Measurements from ENCODE around the gene PIEZO2.

The PIEZO2 gene

DNA sequence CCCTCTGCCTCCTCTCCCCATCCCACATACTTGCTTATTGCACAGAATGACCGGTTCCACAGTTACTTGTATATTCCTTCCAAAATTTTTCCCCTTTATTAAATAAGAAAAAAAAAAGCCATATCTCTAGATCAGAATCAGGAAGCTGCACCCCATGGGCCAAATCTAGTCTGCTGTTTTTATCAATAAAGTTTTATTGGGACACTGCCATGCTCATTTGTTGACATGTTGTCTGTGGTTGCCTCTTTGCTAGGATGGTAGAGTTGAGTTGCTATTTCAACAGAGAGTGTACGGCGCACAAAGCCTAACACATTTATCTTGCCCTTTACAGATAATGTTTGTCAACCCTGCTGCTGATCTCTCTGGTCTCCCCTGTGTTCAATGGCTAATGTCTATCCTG, 15.8 kb upstream of the PIEZO2 start:
- FAIRE-seq (no peak), DNase-seq (ENCODE audit: insufficient read length) (no peak)
- no peak for TF ChIP-seq POLR2A (IDR thresholded peaks at IDR 0.05; ENCODE audit: low read depth, low read length)

DNA sequence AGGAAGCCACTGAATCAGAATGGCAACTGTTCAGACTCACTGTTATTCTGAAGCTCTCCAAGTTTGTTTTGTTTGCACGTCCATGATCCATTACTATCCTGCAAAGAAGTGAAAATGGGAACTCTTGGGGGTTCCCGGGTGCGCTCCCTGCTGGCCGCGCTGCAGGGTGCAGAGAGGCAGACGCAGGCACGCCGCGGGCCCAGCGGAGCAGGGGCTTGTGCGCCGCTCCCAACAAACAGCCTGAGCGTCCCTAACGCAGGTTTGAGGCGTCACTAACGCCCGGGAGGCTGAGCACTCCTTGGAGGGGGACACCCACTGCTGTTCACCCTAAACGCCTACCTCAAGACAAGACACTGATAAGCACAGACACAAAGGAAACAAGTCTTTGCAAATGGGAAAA, 14.3 kb upstream of the PIEZO2 start:
- peak; percentile 33 for FAIRE-seq
- no peak for DNase-seq (ENCODE audit: insufficient read length)
- TF ChIP-seq TAF1 (IDR thresholded peaks at IDR 0.05; ENCODE audit: borderline replicate concordance, low read depth, low read length) (no peak), POLR2A (IDR thresholded peaks at IDR 0.05; ENCODE audit: low read depth, low read length) (no peak), POLR2AphosphoS5 (IDR thresholded peaks at IDR 0.05; ENCODE audit: low read depth, low read length) (no peak)

- FAIRE-seq (no peak), DNase-seq (ENCODE audit: insufficient read length) (no peak)
- no peak for TF ChIP-seq TAF1 (IDR thresholded peaks at IDR 0.05; ENCODE audit: borderline replicate concordance, low read depth, low read length)
- no peak for TF ChIP-seq POLR2AphosphoS5 (IDR thresholded peaks at IDR 0.05; ENCODE audit: low read depth, low read length)
- TF ChIP-seq POLR2A (IDR thresholded peaks at IDR 0.05; ENCODE audit: low read depth, low read length): no peak
These were observed 13.5 kb upstream of the PIEZO2 start for GRCh38 chr18:11162889-11163288.

GRCh38 chr18:11162462-11162861, 13.1 kb upstream of the PIEZO2 start:
- no peak for FAIRE-seq
- no peak for DNase-seq (ENCODE audit: insufficient read length)
- no peak for TF ChIP-seq TAF1 (IDR thresholded peaks at IDR 0.05; ENCODE audit: borderline replicate concordance, low read depth, low read length)
- TF ChIP-seq POLR2AphosphoS5 (IDR thresholded peaks at IDR 0.05; ENCODE audit: low read depth, low read length): no peak
- TF ChIP-seq POLR2A (IDR thresholded peaks at IDR 0.05; ENCODE audit: low read depth, low read length): no peak

DNA sequence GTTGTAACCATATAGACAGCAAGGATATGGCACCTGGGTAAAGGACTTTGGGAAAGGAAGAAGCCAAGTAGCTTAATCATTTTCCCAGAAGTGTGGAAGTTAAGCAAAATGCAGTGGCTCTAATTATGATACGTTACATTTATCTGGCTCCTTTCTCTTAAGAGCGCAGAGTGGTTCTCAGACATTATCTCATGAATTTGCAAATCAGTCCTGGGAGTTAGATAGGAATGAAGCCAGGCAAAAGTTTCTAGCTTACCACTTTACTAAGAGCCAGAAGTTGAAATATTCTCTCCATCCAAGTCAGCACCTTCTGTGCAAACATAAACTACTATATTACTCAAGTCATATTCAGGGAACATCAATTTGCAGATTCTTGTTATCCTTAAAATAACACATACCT, 10.9 kb upstream of the PIEZO2 start:
- FAIRE-seq (no peak), DNase-seq (ENCODE audit: insufficient read length) (no peak)
- TF ChIP-seq TAF1 (IDR thresholded peaks at IDR 0.05; ENCODE audit: borderline replicate concordance, low read depth, low read length): no peak
- TF ChIP-seq POLR2AphosphoS5 (IDR thresholded peaks at IDR 0.05; ENCODE audit: low read depth, low read length): no peak
- no peak for TF ChIP-seq POLR2A (IDR thresholded peaks at IDR 0.05; ENCODE audit: low read depth, low read length)

DNA sequence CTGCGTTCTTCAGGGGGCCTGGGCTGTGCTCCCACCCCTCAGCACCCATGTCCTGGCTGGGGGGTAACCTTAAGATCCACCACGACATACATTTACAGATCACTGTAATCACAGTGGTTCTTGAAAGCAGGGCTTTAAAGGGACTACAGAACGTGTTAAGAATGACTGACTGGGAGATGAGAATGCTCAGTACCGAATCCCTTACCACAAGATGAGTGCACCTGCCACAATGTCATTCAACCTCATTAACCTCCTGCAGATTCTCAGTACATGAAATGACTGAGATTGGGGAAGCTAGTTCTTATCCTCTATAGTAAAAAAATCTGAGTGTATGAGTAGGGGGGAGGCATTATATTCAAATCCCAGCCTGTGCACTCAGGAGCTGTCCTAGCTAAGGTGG, 10.5 kb upstream of the PIEZO2 start:
- TF ChIP-seq POLR2AphosphoS5 (IDR thresholded peaks at IDR 0.05; ENCODE audit: low read depth, low read length) (no peak), TAF1 (IDR thresholded peaks at IDR 0.05; ENCODE audit: borderline replicate concordance, low read depth, low read length) (no peak), POLR2A (IDR thresholded peaks at IDR 0.05; ENCODE audit: low read depth, low read length) (no peak)
- FAIRE-seq: no peak
- DNase-seq (ENCODE audit: insufficient read length): no peak

DNA sequence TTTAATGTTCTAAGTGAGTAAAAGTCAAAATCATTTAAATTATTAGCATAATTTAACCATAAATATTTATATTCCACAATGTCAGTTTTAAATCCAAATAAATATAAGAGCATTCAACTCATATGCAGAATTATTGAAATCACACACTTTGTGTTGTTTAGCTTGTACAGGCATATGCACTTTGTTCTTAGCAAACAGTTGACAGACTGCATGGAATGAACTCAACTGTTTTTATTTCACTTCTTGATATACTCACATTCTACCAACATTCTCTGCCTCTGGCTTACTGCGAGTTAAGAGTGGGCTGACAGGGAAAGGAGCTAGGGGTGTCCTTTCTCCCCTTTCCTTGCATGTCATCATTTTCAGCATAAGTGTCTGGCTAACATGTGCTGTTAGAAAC, 7.6 kb upstream of the PIEZO2 start:
- DNase-seq (ENCODE audit: insufficient read length): no peak
- no peak for FAIRE-seq
- TF ChIP-seq POLR2AphosphoS5 (IDR thresholded peaks at IDR 0.05; ENCODE audit: low read depth, low read length): no peak

DNA sequence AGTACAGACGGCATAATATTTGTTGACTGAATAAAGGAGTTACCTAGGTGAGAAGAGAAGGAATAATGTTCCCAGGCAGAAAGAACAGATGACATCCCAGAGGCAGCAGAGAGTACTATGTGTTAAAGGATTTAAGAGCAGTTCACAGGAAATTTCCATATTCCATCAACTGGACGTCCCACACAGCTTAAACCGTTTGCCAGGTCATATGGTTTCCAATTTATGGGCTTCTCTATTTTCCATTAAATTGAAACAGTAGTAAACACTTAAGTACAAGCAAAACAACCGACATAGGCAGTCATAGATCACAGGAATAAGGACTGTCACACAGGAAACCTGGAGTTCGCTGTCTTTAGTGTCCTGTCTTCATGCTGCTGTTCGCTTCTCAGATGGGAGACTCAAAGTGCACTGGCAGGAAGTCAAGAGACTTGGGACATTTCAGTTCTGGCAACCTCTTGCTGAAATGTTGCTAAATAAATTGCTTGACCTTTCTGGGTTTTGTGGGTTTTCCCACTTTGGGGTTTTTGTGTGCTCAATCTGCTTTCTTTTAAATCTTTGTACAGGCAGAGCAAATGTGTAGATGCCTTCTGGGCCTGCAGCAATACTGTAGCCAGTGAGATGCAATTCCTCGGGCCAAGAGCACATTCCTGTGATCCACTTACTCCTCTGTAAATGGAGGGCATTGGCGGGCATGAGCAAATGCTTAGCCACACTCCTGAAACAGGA, 5.8 kb upstream of the PIEZO2 start:
- no peak for DNase-seq (ENCODE audit: insufficient read length)
- peak; percentile 40 for FAIRE-seq
- TF ChIP-seq POLR2AphosphoS5 (IDR thresholded peaks at IDR 0.05; ENCODE audit: low read depth, low read length) (no peak), POLR2A (IDR thresholded peaks at IDR 0.05; ENCODE audit: low read depth, low read length) (no peak), TAF1 (IDR thresholded peaks at IDR 0.05; ENCODE audit: borderline replicate concordance, low read depth, low read length) (no peak)

DNA sequence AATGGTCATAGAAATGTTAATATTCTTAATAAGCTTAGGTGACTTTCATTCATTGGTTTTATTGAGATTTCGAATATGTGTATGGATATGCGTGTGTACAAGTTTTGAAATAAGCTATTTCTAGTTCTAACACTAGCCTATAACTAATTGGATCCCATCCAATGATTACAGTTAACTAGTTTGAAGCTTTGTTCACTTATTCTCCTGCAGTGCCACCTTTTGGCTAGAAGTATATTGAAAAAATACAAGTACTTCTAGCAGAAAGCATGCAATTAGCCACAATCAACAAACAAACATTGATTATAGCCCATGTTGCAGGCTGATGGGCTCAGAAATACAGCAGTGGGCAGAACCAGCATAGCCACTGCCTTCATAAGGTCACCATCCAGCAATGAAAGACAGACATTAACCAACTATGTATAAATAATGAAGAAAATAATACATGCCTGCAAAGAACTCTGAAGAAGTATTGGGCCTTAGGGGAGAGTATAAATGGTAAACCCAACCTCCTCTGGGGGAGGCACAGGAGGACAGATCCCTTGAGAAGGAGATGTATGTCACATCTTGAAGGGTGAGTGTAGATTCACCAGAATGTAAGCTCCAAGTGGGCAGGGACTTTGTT, 5.1 kb upstream of the PIEZO2 start:
- FAIRE-seq (peak; percentile 82), DNase-seq (ENCODE audit: insufficient read length) (no peak)
- TF ChIP-seq POLR2AphosphoS5 (IDR thresholded peaks at IDR 0.05; ENCODE audit: low read depth, low read length) (no peak), TAF1 (IDR thresholded peaks at IDR 0.05; ENCODE audit: borderline replicate concordance, low read depth, low read length) (no peak), POLR2A (IDR thresholded peaks at IDR 0.05; ENCODE audit: low read depth, low read length) (no peak)

- FAIRE-seq (no peak), DNase-seq (ENCODE audit: insufficient read length) (no peak)
- TF ChIP-seq POLR2A (IDR thresholded peaks at IDR 0.05; ENCODE audit: low read depth, low read length): no peak
- no peak for TF ChIP-seq TAF1 (IDR thresholded peaks at IDR 0.05; ENCODE audit: borderline replicate concordance, low read depth, low read length)
- no peak for TF ChIP-seq POLR2AphosphoS5 (IDR thresholded peaks at IDR 0.05; ENCODE audit: low read depth, low read length)
These were observed 3.7 kb upstream of the PIEZO2 start for GRCh38 chr18:11153097-11153496.

- FAIRE-seq (peak; percentile 38), DNase-seq (ENCODE audit: insufficient read length) (no peak)
- TF ChIP-seq POLR2AphosphoS5 (IDR thresholded peaks at IDR 0.05; ENCODE audit: low read depth, low read length): no peak
- TF ChIP-seq TAF1 (IDR thresholded peaks at IDR 0.05; ENCODE audit: borderline replicate concordance, low read depth, low read length): no peak
- no peak for TF ChIP-seq POLR2A (IDR thresholded peaks at IDR 0.05; ENCODE audit: low read depth, low read length)
These were observed 874 bp upstream of the PIEZO2 start for GRCh38 chr18:11150271-11150615.

- TF ChIP-seq TAF1 (IDR thresholded peaks at IDR 0.05; ENCODE audit: borderline replicate concordance, low read depth, low read length) (no peak), POLR2A (IDR thresholded peaks at IDR 0.05; ENCODE audit: low read depth, low read length) (no peak), POLR2AphosphoS5 (IDR thresholded peaks at IDR 0.05; ENCODE audit: low read depth, low read length) (no peak)
- FAIRE-seq: peak; percentile 5
- DNase-seq (ENCODE audit: insufficient read length): no peak
These were observed 509 bp downstream of the PIEZO2 start for GRCh38 chr18:11148680-11149440.

Measured in GM12892 (cell line).